Left kidney (tissue), 2 donors: ENCODE data around the gene RO60. TPM values are rescaled to one million over a fixed set of nuclear protein-coding genes. Genes with fewer than 3 reads are reported as not detected.

Experiments
- DNase-seq: peaks from one replicate; pipeline ENCODE4 v3.0.0-alpha.2; 2013
- polyA plus RNA-seq: library from polyadenylated mRNA; unstranded; fragments of 120-200 nt; gene quantifications from one replicate; pipeline ENCODE4 v1.2.1, GENCODE V29; 2013; ENCODE audit not compliant: insufficient read length

The RO60 gene
- polyA plus RNA-seq, 1 donor: 54.3 TPM

- DNase-seq: no peak
Measured at GRCh38 chr1:193060115-193060403, 647 bp downstream of the RO60 start.

GRCh38 chr1:193060406-193060805 is 994 bp downstream of the RO60 start:
- peak; percentile 8 for DNase-seq

- no peak for DNase-seq
Measured at GRCh38 chr1:193060938-193061337, 1.5 kb downstream of the RO60 start.

- DNase-seq: no peak
Measured at GRCh38 chr1:193062698-193063463, 3.5 kb downstream of the RO60 start.

- DNase-seq: no peak
Measured at GRCh38 chr1:193065954-193066353, 6.5 kb downstream of the RO60 start.

GRCh38 chr1:193066606-193067005 is 7.2 kb downstream of the RO60 start:
- DNase-seq: no peak

- DNase-seq: no peak
Measured at GRCh38 chr1:193068013-193068412, 8.6 kb downstream of the RO60 start.

GRCh38 chr1:193069748-193070385 is 10.5 kb downstream of the RO60 start:
- no peak for DNase-seq

GRCh38 chr1:193070386-193070753 is 11.0 kb downstream of the RO60 start:
- DNase-seq: no peak

GRCh38 chr1:193070942-193071341 is 11.5 kb downstream of the RO60 start:
- DNase-seq: no peak

GRCh38 chr1:193077991-193078390 is 18.6 kb downstream of the RO60 start:
- no peak for DNase-seq

GRCh38 chr1:193079187-193079586 is 19.8 kb downstream of the RO60 start:
- no peak for DNase-seq

- DNase-seq: no peak
Measured at GRCh38 chr1:193083365-193084088, 24.1 kb downstream of the RO60 start.

GRCh38 chr1:193085263-193085662 is 25.9 kb downstream of the RO60 start:
- no peak for DNase-seq

GRCh38 chr1:193086342-193086741 is 26.9 kb downstream of the RO60 start:
- no peak for DNase-seq

GRCh38 chr1:193087893-193088292 is 28.5 kb downstream of the RO60 start:
- no peak for DNase-seq

GRCh38 chr1:193090865-193091264 is 31.5 kb downstream of the RO60 start:
- no peak for DNase-seq

- DNase-seq: no peak
Measured at GRCh38 chr1:193094112-193094511, 34.7 kb downstream of the RO60 start.

GRCh38 chr1:193102662-193103061 is 43.2 kb downstream of the RO60 start:
- DNase-seq: no peak

- no peak for DNase-seq
Measured at GRCh38 chr1:193103759-193104501, 44.5 kb downstream of the RO60 start.

GRCh38 chr1:193104502-193104906 is 45.1 kb downstream of the RO60 start:
- DNase-seq: no peak

- DNase-seq: peak; percentile 82
Measured at GRCh38 chr1:193104907-193105820, 45.8 kb downstream of the RO60 start, which contains the start of gene GLRX2. GLRX2 (minus strand) TSS chr1:193105414; CDS start chr1:193105382, 32 bp downstream.
